Inferior parietal cortex (tissue), 1 donor: Measurements from ENCODE around the gene SLC25A1.

ENCODE experiments used
- DNase-seq: peaks from one replicate; pipeline ENCODE4 v3.0.0-alpha.2; 2016; ENCODE audit errors: extremely low spot score

The SLC25A1 gene

GRCh38 chr22:19178657-19179496 lies at the start of gene SLC25A1:
SLC25A1 (minus strand) TSS chr22:19178736; CDS start chr22:19178673, 63 bp downstream.
- DNase-seq, result peak; percentile 91

- no peak for DNase-seq
Measured at GRCh38 chr22:19228179-19228578, 49.6 kb upstream of the SLC25A1 start.

- no peak for DNase-seq
Measured at GRCh38 chr22:19226428-19226827, 47.9 kb upstream of the SLC25A1 start.

DNA sequence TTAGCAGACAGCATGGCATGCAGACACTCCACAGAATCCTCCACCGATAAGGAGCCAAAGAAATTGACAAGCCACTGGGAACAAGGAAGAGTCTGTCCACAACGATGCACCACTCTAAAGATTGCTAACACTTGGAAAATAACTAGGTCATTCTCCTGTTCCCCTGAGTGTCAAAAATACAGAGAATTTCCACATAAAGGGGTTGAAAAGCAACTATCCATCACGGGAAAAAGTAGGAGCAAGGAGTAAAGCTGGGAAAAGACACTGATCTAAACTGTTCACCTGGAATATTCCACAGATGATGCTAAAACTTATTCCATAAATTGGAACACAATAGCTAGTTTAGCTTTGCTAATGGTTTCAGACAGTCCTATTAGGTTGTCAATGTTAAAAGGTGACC lies 47.0 kb upstream of the SLC25A1 start:
- DNase-seq, result no peak

DNA sequence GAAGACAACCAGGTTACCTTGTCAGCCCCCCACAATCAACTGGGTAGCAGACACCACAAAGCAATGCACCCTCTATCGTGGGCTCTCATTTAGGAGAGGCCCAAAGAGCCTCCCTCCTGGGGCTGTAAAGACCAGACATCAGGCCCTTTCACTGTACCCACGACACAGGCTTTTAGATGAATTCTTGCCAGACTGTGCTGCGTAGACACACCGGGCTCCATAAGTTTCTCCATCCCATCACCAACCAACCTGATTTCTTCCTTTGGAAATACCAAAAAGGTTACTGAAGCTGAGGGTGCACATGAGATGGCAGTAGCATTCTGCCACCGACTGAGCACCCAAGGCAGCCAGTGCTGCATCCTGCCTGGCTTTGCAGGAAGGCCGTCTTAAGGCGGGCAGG lies 46.4 kb upstream of the SLC25A1 start:
- DNase-seq, result no peak

GRCh38 chr22:19224557-19224956 lies 46.0 kb upstream of the SLC25A1 start:
- DNase-seq, result no peak

- no peak for DNase-seq
Measured at GRCh38 chr22:19223617-19224016, 45.1 kb upstream of the SLC25A1 start.

DNA sequence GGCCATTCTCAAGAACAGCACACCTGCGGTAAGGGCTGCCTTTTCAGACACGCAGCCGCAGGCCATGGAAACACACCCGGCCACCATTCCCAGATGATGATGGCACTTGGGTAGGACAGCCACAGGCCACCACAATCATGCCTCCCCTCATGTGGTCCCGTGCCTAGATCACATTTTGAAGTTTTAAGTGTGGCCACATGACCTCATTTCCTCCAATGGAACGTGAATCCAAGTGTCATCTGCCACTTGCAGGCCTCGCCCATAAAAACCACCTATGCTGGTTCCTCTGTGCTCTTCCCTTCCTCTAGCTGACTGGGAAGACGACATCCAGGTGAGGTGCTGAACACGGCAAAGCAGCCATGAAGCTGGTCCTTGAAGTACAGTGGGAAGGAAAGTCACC lies 44.6 kb upstream of the SLC25A1 start:
- DNase-seq, result no peak

DNA sequence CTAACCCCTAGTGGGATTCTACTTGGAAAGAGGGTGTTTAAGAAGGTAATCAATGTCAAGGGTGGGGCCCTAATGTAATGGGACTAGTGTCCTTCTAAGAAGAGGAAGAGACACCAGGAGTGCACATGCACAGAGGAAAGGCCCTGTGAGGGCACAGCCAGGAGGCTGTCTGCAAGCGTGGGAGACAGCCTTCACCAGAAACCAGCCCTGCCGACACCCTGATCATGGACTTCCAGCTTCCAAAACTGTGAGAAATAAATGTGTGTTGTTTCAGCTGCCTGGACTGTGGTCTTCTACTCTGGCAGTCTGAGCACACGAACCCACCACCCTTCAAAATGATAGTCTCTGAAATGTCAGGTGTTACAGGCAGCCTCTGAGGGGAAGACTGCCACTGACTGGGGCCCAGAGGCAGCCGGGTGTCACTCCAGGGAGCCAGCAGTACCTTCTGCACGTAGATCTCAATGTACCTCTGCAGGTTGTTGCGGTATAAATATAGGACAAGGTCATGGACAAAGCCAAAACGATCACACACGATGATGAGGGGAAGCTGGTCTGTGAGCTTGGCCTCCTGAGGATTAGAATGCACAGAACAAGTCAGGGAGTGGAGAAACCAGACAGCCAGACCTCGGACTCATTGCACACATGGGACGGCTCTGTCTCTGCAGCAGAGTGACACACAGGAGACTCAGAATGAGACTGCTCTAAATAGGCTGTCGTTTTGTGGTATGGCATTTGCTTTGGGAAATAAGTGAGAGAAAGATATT lies 43.9 kb upstream of the SLC25A1 start:
- no peak for DNase-seq

DNA sequence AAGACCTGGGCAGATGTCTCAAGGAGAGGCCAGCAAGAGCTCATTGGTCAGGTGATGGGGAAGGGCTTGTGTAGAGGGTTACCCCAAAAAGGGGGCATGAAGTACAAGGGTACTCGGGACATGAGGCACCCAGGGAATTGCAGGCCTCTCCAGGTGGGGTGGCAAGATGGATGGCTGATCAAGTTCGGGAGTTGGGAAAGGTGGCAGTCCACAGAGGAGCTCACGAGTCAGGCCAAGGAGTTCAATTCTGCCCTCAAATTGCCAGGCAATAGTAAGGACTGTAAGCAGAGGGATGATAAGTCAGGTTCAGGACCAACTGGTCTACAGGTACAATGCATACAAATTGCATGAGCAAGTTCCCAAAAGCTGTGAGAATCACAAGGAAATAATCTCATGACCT lies 42.3 kb upstream of the SLC25A1 start:
- DNase-seq, result no peak

GRCh38 chr22:19218541-19219233 lies 40.2 kb upstream of the SLC25A1 start:
- no peak for DNase-seq

DNA sequence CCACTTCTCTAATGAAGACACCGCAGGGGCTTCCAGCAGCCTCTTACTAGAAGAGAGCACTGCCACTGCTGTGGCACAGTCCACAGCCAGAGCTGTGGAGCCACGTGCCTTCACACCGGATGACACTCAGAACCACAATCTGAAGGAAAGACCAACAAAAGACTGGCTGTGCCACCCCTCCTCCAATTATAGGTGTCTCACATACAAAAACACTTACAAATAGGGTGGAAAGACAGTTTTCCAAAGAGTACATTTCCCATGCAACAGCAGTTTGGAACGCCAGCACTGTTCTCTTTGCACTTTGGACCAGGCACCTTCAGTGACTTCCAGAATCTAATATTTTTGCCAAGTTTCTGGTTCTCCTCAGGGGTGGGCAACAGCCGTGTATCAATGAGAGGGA lies 38.0 kb upstream of the SLC25A1 start:
- DNase-seq, result no peak

DNA sequence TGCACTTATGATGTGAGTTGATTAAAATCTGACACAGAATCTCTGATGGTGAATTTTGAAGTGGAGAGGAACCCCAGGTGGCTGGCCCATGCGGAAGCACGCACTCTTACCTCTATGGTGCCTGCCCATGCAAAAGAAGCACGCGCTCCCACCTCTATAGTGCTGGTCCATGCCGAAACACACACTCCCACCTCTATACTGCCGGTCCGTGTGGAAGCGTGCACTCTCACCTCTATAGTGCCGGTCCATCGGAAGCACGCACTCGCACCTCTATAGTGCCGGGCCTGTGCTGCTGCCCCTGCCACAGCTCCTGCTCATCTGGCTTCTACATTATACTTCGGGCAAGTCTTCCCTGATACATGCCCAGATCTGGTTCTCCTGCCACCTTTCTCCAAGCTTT lies 36.8 kb upstream of the SLC25A1 start:
- no peak for DNase-seq

- no peak for DNase-seq
Measured at GRCh38 chr22:19214078-19214473, 35.5 kb upstream of the SLC25A1 start.

DNA sequence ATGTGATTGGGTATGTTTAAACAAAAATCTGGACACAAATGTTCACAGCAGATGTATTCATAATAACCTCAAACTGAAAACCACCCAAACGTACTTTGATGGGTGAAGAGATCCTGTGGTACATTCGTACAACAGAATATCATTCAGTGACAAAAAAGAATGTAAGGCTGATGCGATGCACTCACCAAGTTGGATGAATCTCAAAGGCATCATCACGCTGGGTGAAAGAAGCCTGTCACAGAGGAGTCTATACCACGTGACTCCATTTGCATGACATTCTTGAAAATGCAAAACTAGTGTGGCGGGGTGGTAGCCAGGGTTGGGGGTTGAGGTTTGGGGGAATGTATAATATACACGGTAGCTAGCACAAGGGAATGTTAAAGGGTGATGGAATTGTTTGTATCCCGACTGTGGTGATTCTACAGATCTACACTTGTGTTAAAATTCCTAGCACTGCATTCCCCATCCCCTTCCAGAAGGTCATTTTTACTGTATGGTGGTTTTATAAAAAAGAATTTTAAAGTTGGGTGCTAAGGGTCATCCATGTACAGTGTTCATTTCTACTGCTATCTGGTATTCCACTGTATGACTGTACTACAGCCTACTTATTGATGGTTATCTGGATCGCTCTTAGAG lies 35.0 kb upstream of the SLC25A1 start:
- peak; percentile 54 for DNase-seq

- no peak for DNase-seq
Measured at GRCh38 chr22:19213001-19213400, 34.5 kb upstream of the SLC25A1 start.

DNA sequence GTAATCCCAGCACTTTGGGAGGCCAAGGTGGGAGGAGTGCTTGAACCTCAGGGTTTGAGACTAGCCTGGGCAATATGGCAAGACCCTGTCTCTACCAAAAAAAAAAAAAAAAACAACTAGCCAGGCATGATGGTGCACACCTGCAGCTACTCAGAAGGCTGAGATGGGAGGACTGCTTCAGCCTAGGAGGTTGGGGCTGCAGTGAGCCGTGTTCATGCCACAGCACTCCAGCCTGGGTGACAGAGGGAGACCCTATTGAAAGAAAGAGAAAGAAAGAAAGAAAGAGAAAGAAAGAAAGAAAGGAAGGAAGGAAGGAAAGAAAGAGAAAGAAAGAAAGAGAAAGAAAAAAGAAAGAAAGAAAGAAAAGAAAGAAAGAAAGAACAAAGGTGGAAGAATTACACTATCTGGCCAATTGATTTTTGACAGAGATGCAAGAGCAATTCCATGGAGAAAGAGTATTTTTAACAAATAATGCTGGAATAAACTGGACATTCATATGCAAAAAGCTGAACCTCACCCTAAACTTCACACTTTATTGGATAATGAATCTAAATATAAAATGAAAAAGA lies 33.9 kb upstream of the SLC25A1 start:
- DNase-seq, result no peak

GRCh38 chr22:19210188-19210587 lies 31.7 kb upstream of the SLC25A1 start:
- no peak for DNase-seq

GRCh38 chr22:19208287-19208847 lies 29.8 kb upstream of the SLC25A1 start:
- DNase-seq, result no peak

DNA sequence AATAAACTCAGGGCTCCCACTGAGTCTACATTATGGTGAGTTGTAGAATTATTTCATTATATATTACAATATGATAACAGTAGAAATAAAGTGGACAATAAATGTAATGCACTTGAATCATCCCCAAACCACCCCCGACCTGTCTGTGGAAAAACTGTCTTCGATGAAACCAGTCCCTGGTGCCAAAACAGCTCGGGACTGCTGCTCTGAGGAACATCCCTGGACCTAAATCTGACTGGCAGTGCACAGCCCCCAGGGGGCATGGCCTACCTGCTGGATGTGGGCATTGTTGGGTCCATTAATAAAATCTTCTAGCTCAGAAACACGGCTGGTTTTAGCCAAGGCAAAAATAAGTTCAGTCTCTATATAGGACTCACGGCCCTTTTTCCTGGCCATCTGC lies 29.3 kb upstream of the SLC25A1 start:
- DNase-seq, result no peak

DNA sequence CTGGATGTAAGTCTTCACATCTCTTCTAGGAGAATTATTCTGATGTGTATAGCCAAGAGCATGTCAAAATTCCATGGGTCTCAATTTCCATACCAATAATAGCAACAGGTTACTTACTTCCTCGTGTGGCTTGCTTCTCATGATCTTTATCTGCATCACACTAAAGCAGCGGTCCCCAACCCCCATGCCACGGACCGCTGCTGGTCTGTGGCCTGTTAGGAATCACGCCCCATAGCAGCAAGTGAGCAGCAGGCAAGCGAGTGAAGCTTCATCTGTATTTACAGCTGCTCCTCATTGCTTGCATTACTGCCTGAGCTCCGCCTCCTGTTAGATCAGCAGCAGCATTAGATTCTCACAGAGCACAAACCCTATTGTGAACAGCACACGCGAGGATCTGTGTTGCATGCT lies 28.9 kb upstream of the SLC25A1 start:
- DNase-seq, result no peak
